PC-3 (cell line): Measurements from ENCODE around the gene FAM120AOS. TPM values are rescaled to one million over a fixed set of nuclear protein-coding genes. Genes with fewer than 3 reads are reported as not detected.

Source experiments
- ATAC-seq: fragments of 200-7000 bp; cut with Tn5 transposase; 2 replicates; pipeline ENCODE4 v1.9.1; 2020; ENCODE audit warnings: mild to moderate bottlenecking, moderate library complexity
- BruUV-seq: library from RNA; stranded (reverse); fragments of 400-500 nt; replicated peaks from 2 replicates; lab custom pipeline; 2021; lab: Mats Ljungman, UMichigan
- CTCF ChIA-PET: fragments of 300-600 bp; sonication (Branson Sonifier 250); formaldehyde crosslinking; loops from one replicate; lab custom pipeline; 2022; ENCODE audit warnings: antibody characterized with exemption; lab: Charles Lee
- POLR2A ChIA-PET: fragments of 300-600 bp; sonication (Branson Sonifier 250); formaldehyde crosslinking; loops from one replicate; lab custom pipeline; 2022; ENCODE audit warnings: antibody characterized with exemption; ENCODE audit not compliant: unreplicated experiment; lab: Charles Lee
- DNase-seq: peaks from one replicate; pipeline ENCODE4 v3.0.0-alpha.2; 2015
- H2AFZ ChIP-seq: fragments of 300-600 bp; sonication (generic); 2 replicates; pipeline ENCODE4 v1.6.0; 2016; ENCODE audit warnings: antibody characterized with exemption, low read length
- H3F3A ChIP-seq: fragments of 300-600 bp; sonication (generic); one replicate; pipeline ENCODE4 v1.6.0; 2017; ENCODE audit warnings: antibody characterized with exemption, low read length, control low read depth, mild to moderate bottlenecking; ENCODE audit not compliant: unreplicated experiment
- H3K27ac ChIP-seq: fragments of 300-600 bp; sonication (generic); 2 replicates; pipeline ENCODE4 v1.5.1; 2016; ENCODE audit warnings: mild to moderate bottlenecking, low read length
- H3K27me3 ChIP-seq: fragments of 300-600 bp; sonication (generic); 2 replicates; pipeline ENCODE4 v1.6.1; 2016; ENCODE audit warnings: low read length, mixed read lengths
- H3K36me3 ChIP-seq: fragments of 300-600 bp; sonication (generic); 2 replicates; pipeline ENCODE4 v1.6.1; 2016; ENCODE audit warnings: low read depth, mixed run types, low read length, mixed read lengths
- H3K4me1 ChIP-seq: fragments of 300-600 bp; sonication (generic); 2 replicates; pipeline ENCODE4 v1.5.1; 2016; ENCODE audit warnings: low read length; ENCODE audit not compliant: insufficient read depth
- H3K4me2 ChIP-seq: fragments of 300-600 bp; sonication (generic); 2 replicates; pipeline ENCODE4 v1.6.0; 2016; ENCODE audit warnings: low read length
- H3K4me3 ChIP-seq: fragments of 300-600 bp; sonication (generic); 2 replicates; pipeline ENCODE4 v1.5.1; 2016; ENCODE audit warnings: mild to moderate bottlenecking, low read length, mixed read lengths
- H3K79me2 ChIP-seq: fragments of 300-600 bp; sonication (generic); 2 replicates; pipeline ENCODE4 v1.6.1; 2017; ENCODE audit warnings: low read length, mixed read lengths
- H3K9ac ChIP-seq: fragments of 300-600 bp; sonication (generic); 2 replicates; pipeline ENCODE4 v1.6.0; 2016; ENCODE audit warnings: mild to moderate bottlenecking, low read length
- H3K9me2 ChIP-seq: fragments of 300-600 bp; sonication (generic); replicated peaks from 2 replicates; pipeline ENCODE4 v1.6.1; 2016; ENCODE audit warnings: mixed run types, low read length, mixed read lengths
- H3K9me3 ChIP-seq: fragments of 300-600 bp; sonication (generic); 2 replicates; pipeline ENCODE4 v1.6.1; 2016; ENCODE audit warnings: low read length, mixed read lengths
- H4K20me1 ChIP-seq: fragments of 300-600 bp; sonication (generic); 2 replicates; pipeline ENCODE4 v1.6.1; 2016; ENCODE audit warnings: low read length, mixed read lengths
- EZH2 ChIP-seq: fragments of 300-600 bp; sonication (generic); IDR thresholded peaks from one replicate; pipeline ENCODE4 v1.6.1; 2017; ENCODE audit warnings: antibody characterized with exemption, mild to moderate bottlenecking, low read length; ENCODE audit not compliant: unreplicated experiment
- EZH2phosphoT487 ChIP-seq: fragments of 300-600 bp; sonication (generic); IDR thresholded peaks from 2 replicates; pipeline ENCODE4 v1.6.1; 2018; ENCODE audit warnings: mild to moderate bottlenecking, antibody characterized with exemption, low read length, borderline replicate concordance
- intact Hi-C: fragments of 100-400 bp; cut with micrococcal nuclease; formaldehyde crosslinking; loops from 2 replicates; pipeline ENCODE4 v1.9.0; 2023
- total RNA-seq: library from RNA; depleted of rRNA; stranded (reverse); fragments of >200 nt; gene quantifications from 2 replicates; pipeline ENCODE4 v1.2.3, GENCODE V29; 2014
- TF ChIP-seq, protein P1 (sequence below): fragments of 300-600 bp; sonication (generic); conservative IDR thresholded peaks from 2 replicates; pipeline ENCODE4 v1.5.1; 2017; ENCODE audit warnings: antibody characterized with exemption, low read depth, mild to moderate bottlenecking, low read length

Gene FAM120AOS
- total RNA-seq, 1 experiment from 2014 or later = 39.8 TPM

DNA sequence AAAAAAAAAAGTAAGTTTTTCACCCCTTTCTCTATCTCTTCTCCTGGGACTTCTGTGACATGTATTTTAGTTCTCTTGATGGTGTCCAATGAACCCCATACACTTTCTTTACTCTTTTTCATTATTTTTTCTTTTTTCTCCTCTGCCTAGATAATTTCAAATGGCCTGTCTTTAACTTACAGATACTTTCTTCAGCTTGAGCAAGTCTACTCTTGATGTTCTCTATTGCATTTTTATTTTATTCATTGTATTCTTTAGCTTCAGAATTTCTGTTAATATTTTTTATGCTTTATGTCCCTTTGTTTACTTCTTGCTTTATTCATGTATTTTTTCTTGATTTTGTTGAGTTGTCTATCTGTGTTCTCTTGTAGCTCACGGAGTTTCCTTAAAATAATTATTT is 34.4 kb downstream of the FAM120AOS start:
- no peak overlapping the region for H3K4me2 ChIP-seq
- H3K27me3 ChIP-seq = no peaks in the 10 kb centered on the region
- no peak for ATAC-seq
- no peak for DNase-seq
- H3K9me3 ChIP-seq = no peaks in the 10 kb centered on the region
- H4K20me1 ChIP-seq = no peaks in the 10 kb centered on the region
- H3K4me3 ChIP-seq = no peak overlapping the region
- H3K79me2 ChIP-seq = no peaks in the 10 kb centered on the region
- no peaks in the 10 kb centered on the region for H3K9me2 ChIP-seq
- intact Hi-C loops = no loop called here
- POLR2A ChIA-PET = no interaction called here
- TF ChIP-seq EZH2phosphoT487 (no peak), EZH2 (no peak)
- TF ChIP-seq, protein P1, sequence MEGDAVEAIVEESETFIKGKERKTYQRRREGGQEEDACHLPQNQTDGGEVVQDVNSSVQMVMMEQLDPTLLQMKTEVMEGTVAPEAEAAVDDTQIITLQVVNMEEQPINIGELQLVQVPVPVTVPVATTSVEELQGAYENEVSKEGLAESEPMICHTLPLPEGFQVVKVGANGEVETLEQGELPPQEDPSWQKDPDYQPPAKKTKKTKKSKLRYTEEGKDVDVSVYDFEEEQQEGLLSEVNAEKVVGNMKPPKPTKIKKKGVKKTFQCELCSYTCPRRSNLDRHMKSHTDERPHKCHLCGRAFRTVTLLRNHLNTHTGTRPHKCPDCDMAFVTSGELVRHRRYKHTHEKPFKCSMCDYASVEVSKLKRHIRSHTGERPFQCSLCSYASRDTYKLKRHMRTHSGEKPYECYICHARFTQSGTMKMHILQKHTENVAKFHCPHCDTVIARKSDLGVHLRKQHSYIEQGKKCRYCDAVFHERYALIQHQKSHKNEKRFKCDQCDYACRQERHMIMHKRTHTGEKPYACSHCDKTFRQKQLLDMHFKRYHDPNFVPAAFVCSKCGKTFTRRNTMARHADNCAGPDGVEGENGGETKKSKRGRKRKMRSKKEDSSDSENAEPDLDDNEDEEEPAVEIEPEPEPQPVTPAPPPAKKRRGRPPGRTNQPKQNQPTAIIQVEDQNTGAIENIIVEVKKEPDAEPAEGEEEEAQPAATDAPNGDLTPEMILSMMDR = no peak
- no peak overlapping the region for H3K9ac ChIP-seq
- no peaks in the 10 kb centered on the region for H3F3A ChIP-seq
- H3K4me1 ChIP-seq = no peaks in the 10 kb centered on the region
- CTCF ChIA-PET = no interaction called here
- H2AFZ ChIP-seq = no peak overlapping the region
- no peaks in the 10 kb centered on the region for H3K36me3 ChIP-seq
- H3K27ac ChIP-seq = no peak overlapping the region
- BruUV-seq = no TSS peak

DNA sequence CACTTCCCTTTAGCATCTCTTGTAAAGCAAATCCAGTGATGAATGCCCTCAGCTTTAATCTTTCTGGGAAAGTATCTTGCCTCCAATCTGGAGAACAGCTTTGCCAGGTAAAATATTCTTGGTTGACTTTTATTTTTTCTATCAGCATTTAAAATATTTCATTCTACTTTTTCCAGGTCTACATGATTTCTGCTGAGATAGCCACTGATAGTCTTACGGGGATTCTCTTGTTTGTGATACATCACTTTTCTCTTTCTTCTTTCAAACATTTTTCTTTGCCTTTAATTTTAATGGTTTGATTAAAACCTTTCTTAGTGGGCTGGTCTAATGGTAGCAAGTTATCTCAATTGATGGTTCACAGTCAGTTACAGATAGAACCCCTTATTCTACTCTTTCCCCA is 35.8 kb downstream of the FAM120AOS start:
- no peaks in the 10 kb centered on the region for H3K36me3 ChIP-seq
- TF ChIP-seq, protein P1 = no peak
- TF ChIP-seq EZH2phosphoT487 (no peak), EZH2 (no peak)
- H3K79me2 ChIP-seq = no peaks in the 10 kb centered on the region
- H3K4me2 ChIP-seq = no peak overlapping the region
- DNase-seq (no peak), ATAC-seq (no peak)
- ChIA-PET POLR2A (no interaction called here), CTCF (no interaction called here)
- no peak overlapping the region for H2AFZ ChIP-seq
- no peaks in the 10 kb centered on the region for H3K27me3 ChIP-seq
- H3K27ac ChIP-seq = no peak overlapping the region
- no peak overlapping the region for H3K9ac ChIP-seq
- no peaks in the 10 kb centered on the region for H3K9me2 ChIP-seq
- no TSS peak for BruUV-seq
- H3K9me3 ChIP-seq = no peaks in the 10 kb centered on the region
- no peaks in the 10 kb centered on the region for H4K20me1 ChIP-seq
- no peaks in the 10 kb centered on the region for H3F3A ChIP-seq
- no peaks in the 10 kb centered on the region for H3K4me1 ChIP-seq
- intact Hi-C loops = no loop called here
- no peak overlapping the region for H3K4me3 ChIP-seq

DNA sequence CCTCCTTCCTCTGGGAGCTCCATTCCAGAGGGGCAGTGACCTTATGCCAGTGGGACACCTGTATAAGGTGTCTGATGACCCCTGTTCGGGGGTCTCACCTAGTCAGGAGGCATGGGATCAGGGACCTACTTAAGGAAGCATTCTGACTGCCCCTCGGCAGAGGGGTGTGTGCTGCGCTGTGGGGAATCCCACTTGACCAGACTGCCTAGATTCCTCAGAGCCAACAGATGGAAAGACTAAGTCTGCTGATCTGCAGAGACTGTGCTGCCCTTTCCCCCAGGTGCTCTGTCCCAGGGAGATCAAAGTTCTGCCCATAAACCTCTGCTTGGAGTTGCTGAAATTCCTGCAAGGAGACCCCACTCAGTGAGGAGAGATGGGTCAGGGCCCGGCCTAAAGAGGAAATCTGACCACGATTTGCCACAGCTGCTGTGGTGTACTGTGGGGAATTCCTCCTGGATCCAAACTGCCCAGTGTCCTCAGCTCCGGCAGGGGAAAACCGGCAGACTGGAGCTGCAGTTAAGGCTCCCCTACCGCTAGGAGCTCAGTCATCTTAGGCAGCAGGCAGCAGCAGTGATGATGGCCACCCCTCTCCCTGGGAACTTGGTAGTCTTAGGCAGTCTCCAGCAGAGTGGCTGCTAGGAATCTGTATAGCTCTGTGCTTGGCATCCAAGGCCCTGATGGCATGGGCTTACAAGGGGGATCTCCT is 36.7 kb downstream of the FAM120AOS start:
- DNase-seq = no peak
- no peaks in the 10 kb centered on the region for H3K9me3 ChIP-seq
- no peak overlapping the region for H3K4me2 ChIP-seq
- no peak overlapping the region for H2AFZ ChIP-seq
- no peaks in the 10 kb centered on the region for H3K4me1 ChIP-seq
- ATAC-seq = no peak
- H3K27me3 ChIP-seq = no peaks in the 10 kb centered on the region; the same call in 1 of the 2 replicates
- H3K9me2 ChIP-seq = no peaks in the 10 kb centered on the region
- no peaks in the 10 kb centered on the region for H4K20me1 ChIP-seq
- no peaks in the 10 kb centered on the region for H3K79me2 ChIP-seq
- intact Hi-C loops = no loop called here
- H3K9ac ChIP-seq = no peak overlapping the region
- BruUV-seq = no TSS peak
- POLR2A ChIA-PET = no interaction called here
- CTCF ChIA-PET = no interaction called here
- H3F3A ChIP-seq = no peaks in the 10 kb centered on the region
- H3K4me3 ChIP-seq = no peak overlapping the region
- TF ChIP-seq EZH2 = no peak
- TF ChIP-seq, protein P1 = no peak
- TF ChIP-seq EZH2phosphoT487 = no peak
- H3K36me3 ChIP-seq = no peaks in the 10 kb centered on the region
- H3K27ac ChIP-seq = no peak overlapping the region
